OCI-LY7 (cell line): Measurements from ENCODE around the gene NAT9. TPM values are rescaled to one million over a fixed set of nuclear protein-coding genes. Genes with fewer than 3 reads are reported as not detected.

ENCODE experiments used
- BruUV-seq: library from RNA; stranded (reverse); fragments of 400-500 nt; replicated peaks from 2 replicates; lab custom pipeline; 2021; lab: Mats Ljungman, UMichigan
- CTCF ChIA-PET: fragments of 300-600 bp; sonication (Branson Sonifier 250); formaldehyde crosslinking; loops from one replicate; lab custom pipeline; 2022; ENCODE audit warnings: antibody characterized with exemption; ENCODE audit not compliant: unreplicated experiment; lab: Charles Lee
- POLR2A ChIA-PET: fragments of 300-600 bp; sonication (Branson Sonifier 250); formaldehyde crosslinking; loops from one replicate; lab custom pipeline; 2022; ENCODE audit warnings: antibody characterized with exemption; lab: Charles Lee
- DNase-seq: peaks from one replicate; pipeline ENCODE4 v3.0.0-alpha.2; 2015; ENCODE audit warnings: low spot score
- H2AFZ ChIP-seq: fragments of 200-600 bp; sonication (generic), shearing (Covaris generic); 2 replicates; pipeline ENCODE4 v1.6.1; 2014; ENCODE audit warnings: mild to moderate bottlenecking, antibody characterized with exemption, low read length, moderate library complexity
- H3K27ac ChIP-seq: fragments of 200-600 bp; sonication (generic); 2 replicates; pipeline ENCODE4 v1.5.1; 2014; ENCODE audit warnings: mixed run types, low read depth, mild to moderate bottlenecking, moderate library complexity, low read length, inconsistent platforms; ENCODE audit not compliant: poor library complexity, severe bottlenecking
- H3K36me3 ChIP-seq: fragments of 200-600 bp; sonication (generic); 2 replicates; pipeline ENCODE4 v1.6.1; 2014; ENCODE audit warnings: mild to moderate bottlenecking, antibody characterized with exemption, low read length, moderate library complexity, mixed read lengths; ENCODE audit not compliant: insufficient read depth
- H3K4me1 ChIP-seq: fragments of 200-600 bp; sonication (generic); 2 replicates; pipeline ENCODE4 v1.5.1; 2014; ENCODE audit warnings: mild to moderate bottlenecking, low read length; ENCODE audit not compliant: insufficient read depth, poor library complexity, severe bottlenecking
- H3K4me2 ChIP-seq: fragments of 200-600 bp; sonication (generic); 2 replicates; pipeline ENCODE4 v1.6.1; 2014; ENCODE audit warnings: mild to moderate bottlenecking, low read length
- H3K4me3 ChIP-seq: fragments of 200-600 bp; sonication (generic); 2 replicates; pipeline ENCODE4 v1.5.1; 2014; ENCODE audit warnings: mild to moderate bottlenecking, low read depth, low read length; ENCODE audit not compliant: poor library complexity, severe bottlenecking
- H3K79me2 ChIP-seq: fragments of 200-600 bp; sonication (generic); 2 replicates; pipeline ENCODE4 v1.6.1; 2016; ENCODE audit warnings: low read depth, mild to moderate bottlenecking, low read length, moderate library complexity, mixed read lengths; ENCODE audit not compliant: insufficient read depth
- H3K9me2 ChIP-seq: fragments of 200-600 bp; sonication (generic); 2 replicates; pipeline ENCODE4 v1.6.1; 2016; ENCODE audit warnings: mild to moderate bottlenecking, low read length, mixed read lengths; ENCODE audit not compliant: insufficient read depth
- H3K9me3 ChIP-seq: fragments of 200-600 bp; sonication (generic); 2 replicates; pipeline ENCODE4 v1.6.1; 2014; ENCODE audit warnings: mild to moderate bottlenecking, mixed run types, low read length, mixed read lengths
- H4K20me1 ChIP-seq: fragments of 200-600 bp; sonication (generic); 2 replicates; pipeline ENCODE4 v1.6.1; 2014; ENCODE audit warnings: mild to moderate bottlenecking, antibody characterized with exemption, low read length, moderate library complexity, mixed read lengths; ENCODE audit not compliant: insufficient read depth
- EZH2phosphoT487 ChIP-seq: fragments of 200-600 bp; sonication (generic); IDR thresholded peaks from 2 replicates; pipeline ENCODE4 v1.6.1; 2018; ENCODE audit warnings: low read depth, borderline replicate concordance, mild to moderate bottlenecking, mixed run types, antibody characterized with exemption, low read length, moderate library complexity, mixed read lengths
- intact Hi-C: fragments of 100-400 bp; cut with micrococcal nuclease; formaldehyde crosslinking; loops from one replicate; pipeline ENCODE4 v1.10.0; 2022; ENCODE audit not compliant: unreplicated experiment
- total RNA-seq, 2 experiments: library from RNA; depleted of rRNA in 1 of 2; stranded (reverse); fragments of >200 nt in 1 of 2; shearing (Covaris generic) in 1 of 2; gene quantifications; 2 replicates each; pipeline ENCODE4 v1.2.3, GENCODE V29; 2014 to 2022
- TF ChIP-seq, protein P1 (sequence below): fragments of 200-600 bp; sonication (generic); conservative IDR thresholded peaks from 2 replicates; pipeline ENCODE4 v1.5.1; 2014; ENCODE audit warnings: mild to moderate bottlenecking, antibody characterized with exemption, low read length, moderate library complexity, mixed read lengths

NAT9 gene
- total RNA-seq, 2 experiments from 2014 or later, result 77.2 to 87.9 TPM

DNA sequence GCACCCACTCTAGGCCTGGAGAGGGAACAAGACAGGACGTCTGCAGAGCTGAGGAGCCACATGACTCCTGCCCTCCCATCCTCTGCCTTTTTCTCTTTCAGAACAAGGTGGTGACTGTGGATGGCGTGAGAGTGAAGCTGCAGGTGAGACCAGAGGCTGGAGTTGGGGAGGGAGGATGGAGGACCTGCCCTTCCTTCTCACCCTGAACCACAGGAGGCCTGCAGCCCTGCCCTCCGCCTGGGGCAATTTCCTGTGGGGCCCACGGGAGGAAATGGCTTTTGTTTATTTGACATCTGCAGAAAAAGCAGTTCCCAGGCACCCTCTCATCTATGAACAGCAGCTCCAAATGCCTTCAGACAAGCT, 34.0 kb downstream of the NAT9 start:
- H3K79me2 ChIP-seq, result no peaks in the 10 kb centered on the region
- peak overlapping the region; percentile 81 for H3K27ac ChIP-seq
- no peaks in the 10 kb centered on the region for H3K9me2 ChIP-seq
- H3K4me2 ChIP-seq, result peak overlapping the region; percentile 54
- H3K9me3 ChIP-seq, result no peaks in the 10 kb centered on the region
- H3K4me1 ChIP-seq, result peaks cover 60% of the 10 kb centered on the region
- no TSS peak for BruUV-seq
- H4K20me1 ChIP-seq, result no peaks in the 10 kb centered on the region
- intact Hi-C loops, result no loop called here
- POLR2A ChIA-PET, result interaction anchor here (0.6 to 2.1 kb wide), 6 partner anchors 13 to 131 kb away, joined by 4 to 19 read pairs (median 6); partner anchors contain the start of genes FDXR and NAT9
- no peaks in the 10 kb centered on the region for H3K36me3 ChIP-seq
- TF ChIP-seq, protein P1, sequence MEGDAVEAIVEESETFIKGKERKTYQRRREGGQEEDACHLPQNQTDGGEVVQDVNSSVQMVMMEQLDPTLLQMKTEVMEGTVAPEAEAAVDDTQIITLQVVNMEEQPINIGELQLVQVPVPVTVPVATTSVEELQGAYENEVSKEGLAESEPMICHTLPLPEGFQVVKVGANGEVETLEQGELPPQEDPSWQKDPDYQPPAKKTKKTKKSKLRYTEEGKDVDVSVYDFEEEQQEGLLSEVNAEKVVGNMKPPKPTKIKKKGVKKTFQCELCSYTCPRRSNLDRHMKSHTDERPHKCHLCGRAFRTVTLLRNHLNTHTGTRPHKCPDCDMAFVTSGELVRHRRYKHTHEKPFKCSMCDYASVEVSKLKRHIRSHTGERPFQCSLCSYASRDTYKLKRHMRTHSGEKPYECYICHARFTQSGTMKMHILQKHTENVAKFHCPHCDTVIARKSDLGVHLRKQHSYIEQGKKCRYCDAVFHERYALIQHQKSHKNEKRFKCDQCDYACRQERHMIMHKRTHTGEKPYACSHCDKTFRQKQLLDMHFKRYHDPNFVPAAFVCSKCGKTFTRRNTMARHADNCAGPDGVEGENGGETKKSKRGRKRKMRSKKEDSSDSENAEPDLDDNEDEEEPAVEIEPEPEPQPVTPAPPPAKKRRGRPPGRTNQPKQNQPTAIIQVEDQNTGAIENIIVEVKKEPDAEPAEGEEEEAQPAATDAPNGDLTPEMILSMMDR, result no peak
- no peak for TF ChIP-seq EZH2phosphoT487
- DNase-seq, result peak; percentile 93
- H3K4me3 ChIP-seq, result peak overlapping the region; percentile 12
- H2AFZ ChIP-seq, result peak overlapping the region; percentile 26; the same call in 1 of the 2 replicates
- CTCF ChIA-PET, result interaction anchor here (0.7 to 1.4 kb wide), 5 partner anchors 9 to 218 kb away, joined by 3 to 7 read pairs (median 3); no protein-coding TSS in a partner anchor

DNA sequence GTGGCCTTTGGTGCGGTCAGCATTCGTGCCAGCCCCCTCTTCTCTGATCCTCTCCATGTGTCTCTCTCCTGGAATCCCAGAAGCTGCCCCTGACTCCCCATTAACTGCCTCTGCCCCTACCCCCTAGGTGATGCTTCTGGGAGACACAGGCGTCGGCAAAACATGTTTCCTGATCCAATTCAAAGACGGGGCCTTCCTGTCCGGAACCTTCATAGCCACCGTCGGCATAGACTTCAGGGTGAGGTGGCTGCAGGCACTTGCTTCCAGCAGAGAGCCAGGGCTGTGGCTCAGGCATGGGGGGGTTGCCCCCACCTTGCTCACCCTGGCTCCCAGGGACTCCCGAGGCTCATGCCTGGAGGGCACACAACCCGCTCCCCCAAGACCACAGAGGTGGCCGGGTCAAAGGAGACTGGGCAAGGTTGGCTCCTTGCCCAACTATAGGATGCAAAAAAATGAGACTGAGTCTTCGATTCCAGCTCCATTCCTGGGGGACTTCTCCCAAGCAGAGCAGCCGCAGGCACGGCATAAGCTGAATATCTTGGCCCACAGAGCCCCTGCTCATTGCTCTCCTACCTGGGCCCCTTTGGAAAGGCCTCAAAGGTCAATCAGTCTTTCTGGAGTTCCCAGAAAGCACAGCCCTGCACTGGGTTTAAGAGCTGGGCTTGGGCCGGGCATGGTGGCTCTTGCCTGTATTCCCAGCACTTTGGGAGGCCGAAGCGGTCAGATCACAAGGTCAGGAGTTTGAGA, 35.3 kb downstream of the NAT9 start:
- Histone ChIP-seq H4K20me1 (no peaks in the 10 kb centered on the region), H3K4me3 (no peak overlapping the region), H3K4me1 (peaks cover 68% of the 10 kb centered on the region), H2AFZ (no peak overlapping the region), H3K4me2 (no peak overlapping the region), H3K36me3 (no peaks in the 10 kb centered on the region), H3K27ac (peak overlapping the region; percentile 81), H3K79me2 (no peaks in the 10 kb centered on the region), H3K9me3 (no peaks in the 10 kb centered on the region), H3K9me2 (no peaks in the 10 kb centered on the region)
- DNase-seq, result no peak
- intact Hi-C loops, result no loop called here
- ChIA-PET CTCF (no interaction called here), POLR2A (interaction anchor here (0.6 to 2.1 kb wide), 4 partner anchors 26 to 1519 kb away, joined by 3 to 19 read pairs (median 3); partner anchors contain the start of gene NAT9)
- BruUV-seq, result no TSS peak
- TF ChIP-seq, protein P1, result no peak
- no peak for TF ChIP-seq EZH2phosphoT487

DNA sequence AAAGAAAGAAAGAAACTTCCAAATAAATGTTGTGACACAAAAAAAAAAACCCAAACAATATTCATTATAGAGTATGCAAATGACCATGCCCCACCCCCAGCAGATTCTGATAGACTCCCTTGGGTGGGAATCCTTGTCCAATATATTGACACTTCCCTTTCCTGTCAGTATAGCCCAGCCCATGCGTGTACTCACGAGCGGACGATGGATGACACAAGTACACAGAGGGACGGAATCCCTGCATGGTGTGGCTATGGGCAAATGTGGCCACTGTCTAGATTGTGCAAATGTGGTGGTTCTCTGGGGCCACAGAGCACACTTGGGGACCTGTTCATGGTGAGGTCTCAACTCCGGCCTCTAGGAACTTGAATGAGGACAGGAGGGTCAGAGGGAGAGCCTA, 36.0 kb downstream of the NAT9 start:
- DNase-seq, result no peak
- Histone ChIP-seq H3K79me2 (no peaks in the 10 kb centered on the region), H4K20me1 (no peaks in the 10 kb centered on the region), H3K9me3 (no peaks in the 10 kb centered on the region), H3K4me1 (peaks cover 68% of the 10 kb centered on the region), H3K9me2 (no peaks in the 10 kb centered on the region), H3K4me2 (no peak overlapping the region), H3K36me3 (no peaks in the 10 kb centered on the region), H3K4me3 (no peak overlapping the region), H3K27ac (no peak overlapping the region), H2AFZ (no peak overlapping the region)
- no TSS peak for BruUV-seq
- CTCF ChIA-PET, result interaction anchor here (0.6 kb wide), 1 partner anchor 38 kb away, joined by 3 read pairs; no protein-coding TSS in a partner anchor
- intact Hi-C loops, result no loop called here
- TF ChIP-seq, protein P1, result no peak
- TF ChIP-seq EZH2phosphoT487, result no peak
- POLR2A ChIA-PET, result no interaction called here
